B cell (primary cell): Measurements from ENCODE around the gene EVI2B. TPM values are rescaled to one million over a fixed set of nuclear protein-coding genes. Genes with fewer than 3 reads are reported as not detected.

ENCODE experiments used
- ATAC-seq: fragments of 200-7000 bp; cut with Tn5 transposase; one replicate; pipeline ENCODE4 v1.10.0; 2021; ENCODE audit warnings: low read depth, mild to moderate bottlenecking, moderate number of reproducible peaks, moderate library complexity
- CTCF ChIA-PET: fragments of 350-600 bp; sonication (Branson Sonifier 250); formaldehyde crosslinking; loops from one replicate; lab custom pipeline; 2021; ENCODE audit warnings: antibody characterized with exemption, inconsistent platforms; lab: Charles Lee
- POLR2A ChIA-PET: fragments of 350-600 bp; sonication (Branson Sonifier 250); formaldehyde crosslinking; loops from one replicate; lab custom pipeline; 2021; ENCODE audit warnings: antibody characterized with exemption; lab: Charles Lee
- DNase-seq: peaks from one replicate; pipeline ENCODE4 v3.0.0; 2013
- H2AFZ ChIP-seq: 2 replicates; pipeline ENCODE4 v1.6.1; 2012; ENCODE audit warnings: mild to moderate bottlenecking, low read depth, low read length; ENCODE audit not compliant: insufficient read depth, poor library complexity, severe bottlenecking
- H3K27ac ChIP-seq, 2 donors: 1 replicate in 1 of 2; 2 replicates in 1 of 2; pipeline ENCODE4 v1.5.1; 2012 to 2013; ENCODE audit warnings: low read length in 2 of 2, mild to moderate bottlenecking in 2 of 2, moderate library complexity in 1 of 2
- H3K27me3 ChIP-seq, 4 experiments: fragments of 200-600 bp in 1 of 4; sonication (generic) in 1 of 4; replicated peaks in 1 of 4; 1 replicate in 2 of 4; 2 replicates in 2 of 4; pipeline versions ENCODE4 v1.6.1 to v1.7.0; 2013 to 2016; ENCODE audit warnings: low read length in 3 of 4, mild to moderate bottlenecking in 2 of 4, mixed read lengths in 1 of 4, moderate library complexity in 1 of 4; ENCODE audit not compliant: insufficient read depth in 4 of 4, control insufficient read depth in 3 of 4; ENCODE audit errors: control extremely low read depth in 1 of 4
- H3K36me3 ChIP-seq, 2 experiments: replicated peaks in 1 of 2; 1 replicate in 1 of 2; 2 replicates in 1 of 2; pipeline versions ENCODE4 v1.6.1 to v1.7.1; 2013; ENCODE audit warnings: low read length in 1 of 2; ENCODE audit not compliant: insufficient read depth in 2 of 2, control insufficient read depth in 1 of 2; ENCODE audit errors: control extremely low read depth in 1 of 2, extremely low read depth in 1 of 2
- H3K4me1 ChIP-seq, 2 donors: fragments of 200-600 bp in 1 of 2; sonication (generic) in 1 of 2; 1 replicate in 1 of 2; 2 replicates in 1 of 2; pipeline versions ENCODE4 v1.5.1 to v1.6.1; 2013 to 2017; ENCODE audit warnings: low read length in 2 of 2; ENCODE audit not compliant: control insufficient read depth in 2 of 2, insufficient read depth in 2 of 2
- H3K4me2 ChIP-seq: replicated peaks from 2 replicates; pipeline ENCODE3; 2012; ENCODE audit warnings: mild to moderate bottlenecking, low read depth, low read length; ENCODE audit not compliant: poor library complexity, severe bottlenecking
- H3K4me3 ChIP-seq, 5 experiments: fragments of 200-600 bp in 1 of 5; sonication (generic) in 1 of 5; 1 replicate in 3 of 5; 2 replicates in 2 of 5; pipeline versions ENCODE4 v1.5.1 to v1.7.0; 2011 to 2016; ENCODE audit warnings: low read length in 4 of 5, mild to moderate bottlenecking in 4 of 5, low read depth in 2 of 5, control low read depth in 1 of 5, moderate library complexity in 1 of 5; ENCODE audit not compliant: insufficient read depth in 1 of 5; ENCODE audit errors: control extremely low read depth in 1 of 5, extremely low read depth in 1 of 5
- H3K79me2 ChIP-seq: fragments of 200-600 bp; sonication (generic); one replicate; pipeline ENCODE4 v1.6.0; 2016; ENCODE audit warnings: low read length; ENCODE audit not compliant: control insufficient read depth, insufficient read depth
- H3K9ac ChIP-seq: fragments of 200-600 bp; sonication (generic); 2 replicates; pipeline ENCODE4 v1.6.1; 2017; ENCODE audit warnings: mild to moderate bottlenecking, low read length, moderate library complexity
- H3K9me3 ChIP-seq, 3 donors: one replicate each; pipeline versions ENCODE4 v1.6.1 to v1.7.1; 2013; ENCODE audit warnings: low read length in 2 of 3; ENCODE audit not compliant: control insufficient read depth in 2 of 3, insufficient read depth in 1 of 3; ENCODE audit errors: control extremely low read depth in 1 of 3
- H4K20me1 ChIP-seq: 2 replicates; pipeline ENCODE4 v1.6.0; 2012; ENCODE audit warnings: mild to moderate bottlenecking, low read length; ENCODE audit not compliant: insufficient read depth, control insufficient read depth, poor library complexity, severe bottlenecking
- H3K27ac Mint-ChIP-seq: one replicate; pipeline ENCODE4 v1.8.0; 2021; ENCODE audit warnings: mixed read lengths
- H3K27me3 Mint-ChIP-seq: one replicate; pipeline ENCODE4 v1.8.0; 2021; ENCODE audit warnings: mixed read lengths
- H3K4me1 Mint-ChIP-seq: one replicate; pipeline ENCODE4 v1.8.0; 2021; ENCODE audit warnings: mixed read lengths
- H3K4me3 Mint-ChIP-seq: one replicate; pipeline ENCODE4 v1.8.0; 2021; ENCODE audit warnings: mixed read lengths
- H3K9me3 Mint-ChIP-seq: one replicate; pipeline ENCODE4 v1.8.0; 2022; ENCODE audit warnings: mixed read lengths; ENCODE audit not compliant: insufficient read depth
- CTCF ChIP-seq: fragments of 200-600 bp; IDR thresholded peaks from one replicate; pipeline ENCODE4 v1.8.0; 2022; ENCODE audit warnings: antibody characterized with exemption, mild to moderate bottlenecking
- EZH2 ChIP-seq: IDR thresholded peaks from 2 replicates; pipeline ENCODE4 v1.6.1; 2012; ENCODE audit warnings: borderline replicate concordance, low read depth, mild to moderate bottlenecking, moderate library complexity, low read length; ENCODE audit not compliant: insufficient read depth, poor library complexity, severe bottlenecking
- WGBS: methylation state at CpG from one replicate; pipeline ENCODE4 v1.1.5; 2013; ENCODE audit warnings: missing lambda C conversion rate; ENCODE audit not compliant: insufficient coverage; 5-methylcytosine and 5-hydroxymethylcytosine counted together
- intact Hi-C: fragments of 100-400 bp; cut with micrococcal nuclease; formaldehyde crosslinking; loops from one replicate; pipeline ENCODE4 v1.10.0; 2022
- polyA plus RNA-seq: library from polyadenylated mRNA; depleted of rRNA; stranded (reverse); fragments of >200 nt; gene quantifications from 2 replicates; pipeline ENCODE4 v1.2.3, GENCODE V29; 2012
- total RNA-seq, 2 donors: library from RNA; stranded (reverse); fragments of 120-200 nt in 1 of 2; gene quantifications; 1 replicate in 1 of 2; 2 replicates in 1 of 2; pipeline versions ENCODE4 v1.2.3 to v1.2.4, GENCODE V29; 2013 to 2022

The EVI2B gene
- total and polyA plus RNA-seq, 2 donors (not counting 1 experiment from before 2014, with no cell fraction given), result 132 to 135 TPM

- no peaks in the 10 kb centered on the region for H3K9me3 Mint-ChIP-seq
- Histone ChIP-seq H3K9ac (no peak overlapping the region), H3K4me1 (no peaks in the 10 kb centered on the region), H3K4me2 (no peak overlapping the region), H4K20me1 (no peaks in the 10 kb centered on the region), H3K79me2 (no peaks in the 10 kb centered on the region), H3K9me3 (no peaks in the 10 kb centered on the region), H2AFZ (no peak overlapping the region), H3K4me3 (no peak overlapping the region), H3K27me3 (no peaks in the 10 kb centered on the region), H3K27ac (no peak overlapping the region), H3K36me3 (peaks cover 3 to 4% of the 10 kb centered on the region in 2 experiments)
- TF ChIP-seq CTCF (no peak), EZH2 (no peak)
- H3K4me3 Mint-ChIP-seq, result no peak overlapping the region
- H3K4me1 Mint-ChIP-seq, result no peaks in the 10 kb centered on the region
- POLR2A ChIA-PET, result no interaction called here
- DNase-seq (no peak), ATAC-seq (no peak)
- intact Hi-C loops, result no loop called here
- H3K27me3 Mint-ChIP-seq, result no peaks in the 10 kb centered on the region
- CTCF ChIA-PET, result no interaction called here
- H3K27ac Mint-ChIP-seq, result no peak overlapping the region
- WGBS, result no CpG with 5 or more reads among the region's 1 CpG
Measured at GRCh38 chr17:31273516-31273915, 40.3 kb downstream of the EVI2B start.

GRCh38 chr17:31272803-31273202, 41.1 kb downstream of the EVI2B start:
- intact Hi-C loops, result no loop called here
- CTCF ChIA-PET, result no interaction called here
- ATAC-seq (no peak), DNase-seq (no peak)
- no peaks in the 10 kb centered on the region for H3K27me3 Mint-ChIP-seq
- no peak overlapping the region for H3K9ac ChIP-seq
- no peaks in the 10 kb centered on the region for H3K4me1 ChIP-seq
- no peak overlapping the region for H3K27ac Mint-ChIP-seq
- no peaks in the 10 kb centered on the region for H3K9me3 ChIP-seq
- H3K4me3 Mint-ChIP-seq, result no peak overlapping the region
- POLR2A ChIA-PET, result no interaction called here
- peaks cover 3 to 4% of the 10 kb centered on the region in 2 experiments for H3K36me3 ChIP-seq
- no peaks in the 10 kb centered on the region for H3K9me3 Mint-ChIP-seq
- no peaks in the 10 kb centered on the region for H3K27me3 ChIP-seq
- H3K4me2 ChIP-seq, result no peak overlapping the region
- TF ChIP-seq EZH2, result no peak
- TF ChIP-seq CTCF, result no peak
- no peak overlapping the region for H3K27ac ChIP-seq
- no peaks in the 10 kb centered on the region for H4K20me1 ChIP-seq
- no peak overlapping the region for H3K4me3 ChIP-seq
- H3K4me1 Mint-ChIP-seq, result no peaks in the 10 kb centered on the region
- H3K79me2 ChIP-seq, result no peaks in the 10 kb centered on the region
- no peak overlapping the region for H2AFZ ChIP-seq
